C4-2B (cell line): ENCODE measurements around the gene SNAP47.

Source experiments
- CTCF ChIP-seq: fragments of 450-650 bp; conservative IDR thresholded peaks from 2 replicates; pipeline ENCODE4 v1.5.1; 2017; ENCODE audit warnings: mild to moderate bottlenecking
- ZFX ChIP-seq: fragments of 450-650 bp; IDR thresholded peaks from 2 replicates; pipeline ENCODE4 v1.6.1; 2017

GRCh38 chr1:227759341-227760300, 24.4 kb downstream of the SNAP47 start:
- TF ChIP-seq CTCF (no peak), ZFX (no peak)
